Colonic mucosa (tissue), 4 donors: Measurements from ENCODE around the gene NXPH1. TPM values are rescaled to one million over a fixed set of nuclear protein-coding genes. Genes with fewer than 3 reads are reported as not detected.

Experiments
- DNase-seq: peaks from one replicate; pipeline ENCODE4 v3.0.0-alpha.2; 2020
- H3K27ac ChIP-seq: fragments of 200-600 bp; one replicate; pipeline ENCODE4 v1.8.0; 2021
- H3K27me3 ChIP-seq: fragments of 200-600 bp; one replicate; pipeline ENCODE4 v1.8.0; 2021
- H3K36me3 ChIP-seq: fragments of 200-600 bp; one replicate; pipeline ENCODE4 v1.8.0; 2021
- H3K4me1 ChIP-seq: fragments of 200-600 bp; one replicate; pipeline ENCODE4 v1.8.0; 2021; ENCODE audit warnings: mild to moderate bottlenecking
- H3K4me3 ChIP-seq: fragments of 200-600 bp; one replicate; pipeline ENCODE4 v1.8.0; 2021
- H3K9ac ChIP-seq, 2 donors: one replicate each; pipeline ENCODE4 v1.7.0; 2013; ENCODE audit warnings: control low read depth in 2 of 2, low read depth in 2 of 2, low read length in 2 of 2
- H3K9me3 ChIP-seq: fragments of 200-600 bp; one replicate; pipeline ENCODE4 v1.8.0; 2021
- CTCF ChIP-seq: fragments of 200-600 bp; IDR thresholded peaks from one replicate; pipeline ENCODE4 v1.8.0; 2022; ENCODE audit warnings: antibody characterized with exemption, mild to moderate bottlenecking
- intact Hi-C: fragments of 100-400 bp; cut with DNase I; formaldehyde crosslinking; loops from one replicate; pipeline ENCODE4 v1.14.1; 2022
- total RNA-seq, 2 donors: library from RNA; stranded (reverse); fragmentation: NEBNext Ultra II Directional in 1 of 2; extraction: Animal tissue kit (Norgen Biotek cat#: 25700) in 1 of 2; gene quantifications; one replicate each; pipeline ENCODE4 v1.2.1, GENCODE V29; 2021
- donor health status: healthy.
- donor health status: DM: no; HTN: no; CAD: no.
- donor health status: DM: no; HTN: no; CAD: no.

NXPH1 gene
- total RNA-seq, 2 donors from 2014 or later: 0.30 TPM; not detected in 1

GRCh38 chr7:8490391-8491045, 57.1 kb downstream of the NXPH1 start:
- Histone ChIP-seq H3K9me3 (no peaks in the 10 kb centered on the region), H3K4me1 (no peaks in the 10 kb centered on the region), H3K4me3 (no peak overlapping the region), H3K27ac (no peak overlapping the region), H3K36me3 (no peaks in the 10 kb centered on the region), H3K27me3 (no peaks in the 10 kb centered on the region), H3K9ac (no peak overlapping the region)
- intact Hi-C loops: no loop called here
- TF ChIP-seq CTCF: no peak
- DNase-seq: no peak

DNA sequence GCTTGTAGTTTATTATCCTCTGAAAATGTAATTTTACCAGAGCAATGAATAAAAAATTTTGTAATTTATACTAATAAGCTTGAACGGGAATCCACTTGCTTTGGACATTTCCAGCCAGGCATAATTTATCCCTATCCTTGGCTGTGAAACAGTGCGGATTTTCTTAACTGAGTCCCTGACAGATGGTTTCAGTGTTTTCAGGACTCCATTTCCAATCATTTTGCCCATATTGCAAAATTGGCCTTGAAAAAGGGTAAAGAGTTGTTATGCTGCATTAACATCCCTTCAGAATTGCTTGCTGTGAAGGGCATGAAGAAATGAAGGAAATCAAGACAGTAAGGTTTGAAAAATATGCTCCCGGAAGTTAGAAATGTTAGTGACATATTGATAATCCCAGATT, 57.7 kb downstream of the NXPH1 start:
- Histone ChIP-seq H3K27ac (no peak overlapping the region), H3K9me3 (no peaks in the 10 kb centered on the region), H3K27me3 (no peaks in the 10 kb centered on the region), H3K9ac (no peak overlapping the region), H3K4me1 (no peaks in the 10 kb centered on the region), H3K36me3 (no peaks in the 10 kb centered on the region), H3K4me3 (no peak overlapping the region)
- intact Hi-C loops: no loop called here
- no peak for TF ChIP-seq CTCF
- DNase-seq: no peak

- no peak for DNase-seq
- Histone ChIP-seq H3K27me3 (no peaks in the 10 kb centered on the region), H3K27ac (no peak overlapping the region), H3K9me3 (no peaks in the 10 kb centered on the region), H3K4me1 (no peaks in the 10 kb centered on the region), H3K9ac (no peak overlapping the region), H3K36me3 (no peaks in the 10 kb centered on the region), H3K4me3 (no peak overlapping the region)
- no peak for TF ChIP-seq CTCF
- intact Hi-C loops: no loop called here
Measured at GRCh38 chr7:8491544-8492489, 58.4 kb downstream of the NXPH1 start.

GRCh38 chr7:8499128-8499527, 65.7 kb downstream of the NXPH1 start:
- no peak for TF ChIP-seq CTCF
- intact Hi-C loops: no loop called here
- H3K4me1 ChIP-seq: no peaks in the 10 kb centered on the region
- no peaks in the 10 kb centered on the region for H3K27me3 ChIP-seq
- H3K4me3 ChIP-seq: no peak overlapping the region
- H3K9ac ChIP-seq: no peak overlapping the region
- no peaks in the 10 kb centered on the region for H3K36me3 ChIP-seq
- no peak for DNase-seq
- no peak overlapping the region for H3K27ac ChIP-seq
- no peaks in the 10 kb centered on the region for H3K9me3 ChIP-seq

DNA sequence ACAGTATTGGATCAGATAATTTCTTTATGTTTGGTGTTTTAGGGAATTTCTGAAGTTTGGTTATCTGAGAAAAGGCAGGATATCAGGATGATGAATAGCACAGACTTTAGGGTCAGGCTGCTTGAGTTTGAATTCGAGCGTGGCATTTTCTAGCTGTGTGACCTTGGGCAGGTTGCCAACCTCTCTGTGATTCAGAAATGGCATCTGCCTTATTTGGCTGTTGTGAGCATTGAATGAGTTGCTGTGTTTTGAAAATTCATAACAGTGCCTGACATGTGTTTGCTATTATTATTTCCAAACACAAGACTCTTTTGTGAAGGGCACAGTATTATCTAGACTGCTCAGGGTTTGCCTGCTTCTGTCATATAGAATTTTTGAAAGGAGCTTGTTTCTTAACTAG, 66.9 kb downstream of the NXPH1 start:
- no peak for TF ChIP-seq CTCF
- Histone ChIP-seq H3K36me3 (no peaks in the 10 kb centered on the region), H3K27ac (no peak overlapping the region), H3K27me3 (no peaks in the 10 kb centered on the region), H3K4me1 (no peaks in the 10 kb centered on the region), H3K9me3 (no peaks in the 10 kb centered on the region), H3K4me3 (no peak overlapping the region), H3K9ac (no peak overlapping the region)
- intact Hi-C loops: no loop called here
- no peak for DNase-seq
